Stimulated activated CD4-positive, alpha-beta T cell treated with anti-CD3 and anti-CD28 coated beads, Interleukin-1b, Interleukin-23, amount 100 ng/mL, for 4 hours (primary cell): ENCODE results near the gene TMOD1.

Experiments
- DNase-seq, 2 donors: peaks; one replicate each; pipeline ENCODE4 v3.0.0-alpha.2; 2020; ENCODE audit warnings: low read depth in 2 of 2

Gene TMOD1

GRCh38 chr9:97548819-97549540, 47.5 kb downstream of the TMOD1 start:
- no peak for DNase-seq

DNA sequence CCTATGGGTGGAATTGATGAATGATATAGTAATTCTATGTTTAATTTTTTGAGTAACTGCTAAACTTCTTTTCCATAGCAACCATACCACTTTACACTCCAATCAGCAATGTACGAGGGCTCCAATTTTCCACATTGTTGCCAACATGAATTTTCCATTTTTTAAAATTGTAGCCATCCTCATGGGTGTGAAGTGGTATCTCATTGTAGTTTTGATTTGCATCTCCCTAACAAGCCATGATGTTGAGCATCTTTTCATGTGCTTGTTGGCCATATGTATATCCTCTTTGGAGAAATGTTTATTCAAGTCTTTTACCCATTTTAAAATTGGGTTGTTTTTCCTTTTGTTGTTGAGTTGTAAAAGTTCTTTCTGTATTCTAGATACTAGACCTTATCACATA, 48.9 kb downstream of the TMOD1 start:
- no peak for DNase-seq

GRCh38 chr9:97551308-97551707, 49.8 kb downstream of the TMOD1 start:
- no peak for DNase-seq

DNA sequence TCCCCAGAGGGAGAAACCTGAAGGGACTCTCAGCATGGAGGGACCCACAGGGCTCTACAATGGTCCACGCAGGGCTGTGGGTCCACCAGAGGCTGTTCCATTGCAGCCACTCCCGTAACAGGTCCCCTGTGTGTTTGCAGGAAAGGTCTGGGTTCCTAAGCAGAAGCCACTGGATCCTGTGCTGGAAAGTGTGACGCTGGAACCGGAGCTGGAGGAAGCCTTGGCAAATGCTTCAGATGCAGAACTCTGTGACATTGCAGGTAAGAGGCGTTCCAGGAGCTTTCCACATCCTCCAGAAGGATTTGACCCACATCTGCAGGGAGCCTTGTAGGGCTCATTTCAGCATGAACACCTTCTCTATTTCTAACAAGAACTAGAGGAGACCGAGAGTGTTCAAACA, 51.7 kb downstream of the TMOD1 start:
- DNase-seq = no peak

GRCh38 chr9:97553841-97554240, 52.4 kb downstream of the TMOD1 start:
- no peak for DNase-seq

DNA sequence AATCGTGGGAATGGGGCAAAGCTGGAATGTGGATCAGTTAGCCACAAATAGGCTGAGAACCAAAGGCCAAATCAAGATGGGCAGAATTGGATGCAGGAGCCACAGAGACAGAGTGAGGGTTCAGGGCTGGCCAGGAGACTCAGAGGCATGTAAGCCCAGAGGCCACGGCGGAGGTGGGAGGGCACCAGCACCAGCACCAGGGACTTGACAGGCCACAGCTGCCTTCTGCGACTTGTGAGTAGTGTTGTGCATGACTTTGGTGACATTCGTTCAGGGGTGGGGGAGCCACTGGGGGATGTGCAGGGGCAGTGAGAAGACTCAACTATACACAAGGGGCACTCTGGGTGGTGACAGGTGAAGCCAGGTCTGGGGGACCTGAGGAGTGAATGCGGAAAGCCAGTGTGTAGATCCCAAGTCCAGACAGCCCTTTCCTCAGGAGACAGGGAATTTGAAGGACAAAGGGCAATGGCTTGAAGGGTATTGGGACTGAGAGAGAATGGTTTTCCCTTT, 53.2 kb downstream of the TMOD1 start:
- DNase-seq = no peak

DNA sequence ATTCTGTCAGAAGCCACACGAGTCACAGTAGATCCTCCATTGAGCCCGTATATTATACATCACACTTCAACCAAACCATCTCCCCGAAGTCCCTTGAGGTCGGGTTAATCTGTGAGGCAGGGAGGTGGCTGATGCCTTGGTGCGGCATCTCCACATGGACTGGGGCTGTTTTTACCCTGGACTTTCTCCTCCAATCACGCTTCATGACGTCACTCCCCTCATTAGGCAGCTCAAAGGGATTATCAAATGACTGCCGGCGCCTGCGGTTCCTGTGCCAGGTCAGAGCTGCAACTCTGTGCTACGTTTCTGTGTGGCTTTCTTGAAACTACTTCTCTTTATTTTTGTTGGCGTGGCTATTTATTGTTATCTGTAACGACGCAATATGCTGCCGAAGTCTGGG, 53.7 kb downstream of the TMOD1 start:
- DNase-seq = no peak

DNA sequence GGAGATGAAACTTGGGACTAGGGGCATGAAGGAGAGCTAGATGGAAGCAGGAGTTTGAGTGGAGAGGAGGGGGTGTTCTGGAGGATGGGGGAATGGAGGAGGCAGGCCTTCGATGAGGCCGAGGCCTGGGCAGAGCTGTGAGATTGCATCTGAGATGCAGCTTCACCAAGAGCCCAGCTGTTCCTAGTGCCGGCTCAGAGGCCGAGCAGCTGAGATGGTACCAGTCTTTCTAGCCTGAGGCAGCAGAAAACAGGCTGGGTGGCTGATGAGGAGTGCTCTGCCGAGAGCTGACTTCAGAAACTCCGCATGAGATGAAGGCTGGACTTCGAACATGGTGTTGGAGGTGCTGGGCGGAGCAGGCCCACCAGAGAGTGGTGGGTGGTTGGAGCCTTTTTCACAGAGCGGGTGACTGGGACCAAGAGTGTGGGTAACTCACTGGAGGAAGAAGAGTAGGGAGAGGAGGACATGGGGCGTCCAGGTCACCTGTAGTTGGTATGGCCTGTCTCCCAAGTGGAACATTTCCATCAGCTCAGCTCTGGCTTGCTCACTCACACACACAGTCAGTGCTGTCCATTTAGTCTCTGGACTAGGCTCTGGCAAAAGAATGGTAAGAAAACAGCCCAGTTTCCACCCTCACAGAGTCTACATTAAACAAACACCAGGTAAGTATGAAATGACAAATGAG, 54.7 kb downstream of the TMOD1 start:
- no peak for DNase-seq

DNA sequence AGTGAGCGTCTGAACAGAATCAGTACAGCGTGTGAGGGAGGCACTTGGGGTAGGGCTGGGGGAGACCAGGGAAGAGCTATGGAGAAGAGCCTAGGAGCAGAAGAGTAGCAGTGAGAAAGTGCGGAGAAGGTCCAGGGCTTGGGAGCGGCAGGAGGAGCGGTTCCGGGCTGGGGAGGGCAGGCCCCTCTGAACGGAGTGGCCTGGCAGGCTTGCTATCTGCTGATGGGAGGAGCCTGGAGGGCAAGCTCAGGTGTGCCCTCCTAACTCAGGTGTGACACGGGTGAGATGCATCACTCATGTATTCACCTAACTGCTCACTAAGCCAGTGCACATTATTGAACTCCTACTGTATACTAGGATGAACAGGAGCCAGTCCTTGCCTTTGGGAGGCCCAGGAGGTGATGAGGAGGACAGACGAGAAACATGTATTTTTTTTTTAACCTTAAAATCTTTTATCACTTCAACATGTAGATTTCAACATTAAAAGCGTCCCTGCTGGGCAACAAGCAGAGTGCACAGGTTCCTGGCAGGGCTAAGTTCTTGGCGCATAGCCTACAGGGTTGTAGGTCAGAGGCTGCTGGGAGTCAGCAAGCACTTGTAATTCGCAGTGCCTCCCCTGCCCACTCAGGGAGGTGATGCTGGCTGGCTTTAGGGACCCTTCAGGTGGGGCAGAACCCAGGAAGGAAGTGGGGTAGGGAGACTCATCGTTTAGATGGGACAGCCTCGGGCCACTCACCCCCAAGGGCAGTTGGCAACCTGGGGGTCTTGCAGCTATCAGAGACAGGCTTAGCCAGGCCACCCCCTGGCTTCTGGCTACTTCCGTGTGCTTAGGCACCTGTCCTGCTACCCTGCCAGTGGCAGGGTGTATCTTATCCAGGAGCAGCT, 55.5 kb downstream of the TMOD1 start:
- DNase-seq = no peak

DNA sequence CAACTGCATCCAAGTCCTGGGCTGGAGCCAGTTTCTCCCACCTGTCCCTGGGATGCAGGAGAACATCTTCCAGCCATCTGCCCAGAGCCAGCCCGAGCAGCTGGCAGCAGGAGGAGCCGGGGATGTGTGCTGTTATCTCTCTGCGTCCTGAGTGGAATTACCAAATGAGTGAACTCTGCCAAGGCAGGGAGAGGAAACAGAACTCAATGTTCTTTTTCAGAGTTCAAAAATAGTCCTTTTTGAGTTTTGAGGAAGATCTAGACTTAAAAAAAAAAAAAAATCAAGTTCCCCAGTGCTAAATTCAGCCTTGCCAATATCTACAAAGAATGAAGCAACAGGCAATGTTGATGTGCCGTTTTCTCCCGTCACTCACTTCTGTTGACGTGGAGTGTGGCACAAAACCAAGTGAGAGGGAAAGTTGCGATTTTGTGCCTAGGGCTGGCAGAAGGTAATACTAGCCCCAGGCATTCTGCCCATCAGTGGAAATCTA, 56.2 kb downstream of the TMOD1 start:
- DNase-seq = no peak

DNA sequence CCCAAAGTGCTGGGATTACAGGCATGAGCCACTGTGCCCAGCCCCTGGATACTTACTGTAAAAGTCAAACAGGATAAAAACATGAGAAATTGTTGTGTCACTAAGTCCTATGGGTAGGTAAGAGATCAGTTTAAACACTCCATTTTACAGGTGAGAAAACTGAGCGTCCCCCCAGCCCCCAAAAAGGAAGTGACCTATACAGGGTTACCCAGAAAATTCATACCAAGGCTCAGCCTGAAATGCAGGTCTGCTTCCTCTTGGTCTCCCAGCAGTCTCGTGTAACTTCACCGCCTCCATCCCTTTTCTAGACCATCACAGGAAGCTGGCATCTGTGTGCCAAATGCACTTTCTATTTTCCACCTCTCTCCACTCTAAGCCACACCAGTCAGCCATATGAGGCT, 57.2 kb downstream of the TMOD1 start:
- no peak for DNase-seq

DNA sequence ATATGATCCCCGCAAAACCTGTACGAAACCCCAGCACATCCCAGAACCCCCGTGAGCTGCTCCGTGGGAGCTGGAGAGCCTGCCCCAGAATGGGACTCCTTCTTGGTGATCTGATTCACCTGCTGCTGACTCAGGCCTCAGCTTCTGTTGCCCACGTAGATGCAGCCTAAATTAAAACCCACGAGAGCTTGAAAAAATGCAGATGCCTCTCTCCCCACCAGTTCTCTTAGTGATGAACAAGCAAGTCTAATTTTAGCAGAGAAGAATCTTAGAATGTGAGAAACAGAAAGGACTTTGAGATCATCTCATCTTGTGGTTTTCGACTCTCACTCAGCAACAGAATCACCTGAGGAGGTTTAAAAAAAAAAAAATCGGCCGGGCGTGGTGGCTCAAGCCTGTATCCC, 57.6 kb downstream of the TMOD1 start:
- no peak for DNase-seq

DNA sequence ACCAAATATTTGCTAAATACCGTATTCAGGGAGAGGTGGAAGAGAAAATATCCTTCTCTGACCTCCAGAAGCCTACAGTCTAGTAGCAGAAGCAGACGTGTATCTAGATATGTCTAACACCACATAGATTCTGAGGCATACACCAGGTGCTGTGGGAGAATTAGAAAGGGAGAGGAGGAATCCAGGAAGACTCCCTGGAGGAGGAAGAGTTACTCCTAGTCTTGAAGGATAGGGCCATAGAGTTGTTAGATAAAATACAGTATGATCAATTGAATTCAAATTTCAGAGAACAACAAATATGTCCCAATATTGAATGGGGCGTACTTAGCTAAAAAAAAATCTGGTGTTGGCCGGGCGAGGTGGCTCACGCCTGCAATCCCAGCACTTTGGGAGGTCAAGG, 58.7 kb downstream of the TMOD1 start:
- DNase-seq = no peak

- no peak for DNase-seq
These were observed 59.4 kb downstream of the TMOD1 start for GRCh38 chr9:97560851-97561250.

- no peak for DNase-seq
These were observed 60.0 kb downstream of the TMOD1 start for GRCh38 chr9:97561501-97561900.

DNA sequence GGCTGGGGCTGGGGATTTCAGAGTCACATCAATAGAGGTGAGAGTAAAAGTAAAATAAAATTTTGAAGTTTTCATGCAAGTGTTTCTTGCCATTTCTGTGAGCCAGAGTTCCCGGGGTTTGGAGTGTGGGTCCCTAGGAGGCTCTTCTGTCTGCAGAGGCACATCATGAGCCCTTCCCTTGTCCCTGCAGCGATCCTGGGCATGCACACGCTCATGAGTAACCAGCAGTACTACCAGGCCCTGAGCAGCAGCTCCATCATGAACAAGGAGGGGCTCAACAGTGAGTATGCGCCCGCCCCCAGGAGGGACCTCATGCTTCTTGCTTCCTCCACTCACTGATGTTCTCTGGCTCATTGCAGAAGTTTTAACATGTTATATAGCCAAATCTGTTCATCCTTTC, 61.1 kb downstream of the TMOD1 start:
- no peak for DNase-seq

GRCh38 chr9:97563458-97564135, 62.1 kb downstream of the TMOD1 start:
- DNase-seq = no peak

- no peak for DNase-seq
These were observed 63.1 kb downstream of the TMOD1 start for GRCh38 chr9:97564291-97565175.

DNA sequence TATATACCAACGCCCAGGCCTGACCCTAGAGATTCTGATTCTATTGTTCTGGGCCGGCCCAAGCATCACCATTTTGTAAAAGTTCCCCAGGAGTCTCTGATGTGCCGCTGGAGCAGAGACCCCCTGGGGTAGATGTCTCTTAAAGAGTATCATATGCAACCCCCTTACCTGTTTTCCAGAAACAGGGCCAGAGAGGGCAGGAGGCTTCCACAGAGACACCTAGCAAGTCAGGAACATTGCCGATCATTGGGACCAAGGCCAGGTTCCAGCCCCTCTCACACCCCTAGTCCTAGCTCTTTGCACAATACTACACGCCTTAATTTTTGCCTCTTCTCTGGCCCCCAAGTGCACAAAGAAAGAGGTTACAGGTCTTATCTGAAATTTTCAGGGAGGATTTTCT, 63.8 kb downstream of the TMOD1 start:
- DNase-seq = no peak

DNA sequence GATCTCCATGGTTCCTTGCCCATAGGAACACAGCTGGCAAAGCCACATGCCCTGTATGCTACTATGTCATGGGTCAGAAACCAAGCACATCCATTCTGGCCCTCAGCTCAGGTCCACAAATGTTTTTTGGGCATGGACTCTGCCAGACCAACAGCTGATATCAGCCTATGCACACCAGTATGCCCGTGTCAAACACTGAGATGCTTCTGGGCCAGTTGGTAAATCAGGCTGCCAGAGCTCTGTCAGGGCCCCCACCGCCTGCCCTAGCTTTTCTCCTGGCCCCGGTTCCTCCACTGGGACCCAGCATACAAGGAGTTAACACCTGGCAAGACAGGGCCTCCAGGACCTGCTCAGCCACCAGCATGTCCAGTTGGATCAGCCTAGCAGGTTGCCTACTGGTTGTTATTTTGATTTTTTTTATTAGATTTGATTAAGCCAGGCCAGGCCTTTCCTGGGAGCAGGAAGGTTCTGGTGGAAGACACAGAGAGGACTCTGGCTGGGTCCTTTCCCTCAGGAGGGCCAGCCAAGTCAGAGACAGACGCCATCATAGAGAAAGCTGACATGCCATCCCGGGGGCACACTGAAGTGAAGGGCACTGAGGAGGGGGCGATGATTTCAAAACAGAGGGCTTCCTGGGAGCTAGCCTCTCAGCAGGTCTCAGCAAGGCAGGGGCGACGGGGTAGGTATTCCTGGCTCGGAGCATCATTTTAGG, 65.9 kb downstream of the TMOD1 start:
- DNase-seq = no peak
